Suppressor macrophage treated with lipopolysaccharide for 1 hour (primary cell): ENCODE measurements around the gene OPA1.

Source experiments
- DNase-seq, 3 donors: peaks; one replicate each; pipeline ENCODE4 v3.0.0-alpha.2; 2020 to 2022

Gene OPA1

DNA sequence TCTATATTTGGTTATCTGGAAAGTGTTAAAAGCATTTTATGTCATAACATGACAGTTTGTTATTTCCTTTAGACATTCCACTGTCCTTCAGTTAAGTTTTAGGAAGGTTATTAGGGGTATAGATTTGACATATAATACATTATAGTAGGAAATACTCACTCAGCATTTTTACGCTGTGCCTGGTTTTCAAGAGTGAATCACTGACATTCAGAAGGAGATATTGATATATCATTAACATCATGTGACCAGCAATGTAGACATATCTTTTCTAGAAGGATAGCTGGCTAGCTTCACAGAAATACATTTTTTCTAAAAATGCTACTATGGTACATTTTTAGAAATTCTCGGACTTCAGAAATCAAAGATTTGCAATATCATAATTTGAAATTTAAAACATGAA is 57.6 kb downstream of the OPA1 start:
- DNase-seq: no peak

DNA sequence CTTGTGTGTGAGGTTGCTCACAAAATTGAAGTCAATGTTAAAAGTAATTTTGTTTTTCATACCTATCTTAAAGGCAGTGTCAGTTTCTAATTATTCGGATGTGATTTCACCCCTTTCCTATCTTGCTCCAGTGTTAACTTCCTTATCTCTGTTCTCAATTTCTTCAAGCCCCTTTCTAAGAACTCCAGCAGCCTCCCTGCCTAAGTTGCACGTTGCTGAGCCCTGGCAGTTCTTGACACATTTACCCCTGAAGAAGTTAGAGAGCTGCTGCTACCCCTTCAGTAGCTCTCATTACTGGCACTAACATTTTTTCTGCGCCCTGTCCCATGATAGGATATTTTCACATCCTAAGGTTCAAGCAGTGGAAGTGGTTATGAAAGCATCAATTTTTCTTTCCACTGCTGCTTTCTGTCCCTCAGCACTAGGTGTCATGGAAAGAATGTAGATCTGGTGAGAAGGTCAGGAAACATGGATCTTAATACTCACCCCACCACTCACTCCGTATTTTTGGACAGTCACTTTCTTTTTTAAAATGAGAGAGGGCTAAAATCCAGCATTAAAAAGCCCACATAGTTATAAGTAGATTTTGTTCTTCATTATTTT is 62.9 kb downstream of the OPA1 start:
- DNase-seq: no peak

DNA sequence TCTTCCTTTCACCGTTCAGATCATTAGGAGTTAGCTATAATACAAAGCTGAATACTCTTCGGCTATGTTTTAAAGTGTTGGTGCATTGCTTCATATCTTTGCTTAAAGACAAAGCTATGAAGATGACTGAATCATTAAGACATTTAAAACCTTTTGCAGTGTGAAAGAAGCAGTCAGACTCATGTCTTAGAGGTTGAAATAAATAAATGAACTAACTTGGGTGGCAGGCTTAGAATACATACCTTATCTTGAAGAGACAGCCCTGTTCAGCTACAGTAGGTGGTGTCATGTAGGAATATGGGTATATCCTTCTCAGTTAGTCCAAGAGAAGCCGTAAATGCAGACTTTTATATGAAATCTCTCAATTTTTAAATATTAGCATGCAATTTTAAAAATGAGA is 63.4 kb downstream of the OPA1 start:
- no peak for DNase-seq

DNA sequence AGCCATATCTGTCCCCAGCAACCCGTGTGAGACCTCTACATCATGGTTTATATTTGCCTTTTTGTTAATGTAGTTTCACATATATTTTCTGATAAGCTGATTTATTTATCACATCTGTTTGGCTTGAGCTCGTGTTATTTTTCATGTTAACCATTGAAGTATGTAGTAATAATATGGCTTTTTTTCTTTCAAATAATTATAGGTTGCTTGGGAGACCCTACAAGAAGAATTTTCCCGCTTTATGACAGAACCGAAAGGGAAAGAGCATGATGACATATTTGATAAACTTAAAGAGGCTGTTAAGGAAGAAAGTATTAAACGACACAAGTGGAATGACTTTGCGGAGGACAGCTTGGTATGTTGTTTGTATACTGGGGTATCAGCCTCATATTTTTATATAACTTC is 63.9 kb downstream of the OPA1 start:
- no peak for DNase-seq

DNA sequence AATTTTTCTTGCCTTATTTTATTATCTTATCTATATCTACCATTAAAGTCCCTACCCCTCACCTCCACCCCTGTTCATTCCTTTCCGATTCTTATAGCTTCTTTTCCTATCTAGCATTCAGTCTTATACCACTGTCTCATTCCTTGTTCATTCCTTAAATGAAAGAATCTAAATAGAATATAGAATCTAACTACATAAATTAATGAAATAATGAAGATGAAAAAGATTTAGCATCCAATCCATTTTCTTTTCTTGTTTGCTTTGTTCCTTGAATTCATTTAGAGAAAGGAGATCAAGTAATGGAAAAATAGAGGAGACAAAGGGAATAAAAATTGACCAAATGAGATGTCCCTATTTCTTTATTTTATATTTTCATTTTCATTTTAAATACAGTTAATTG is 67.2 kb downstream of the OPA1 start:
- DNase-seq: no peak

DNA sequence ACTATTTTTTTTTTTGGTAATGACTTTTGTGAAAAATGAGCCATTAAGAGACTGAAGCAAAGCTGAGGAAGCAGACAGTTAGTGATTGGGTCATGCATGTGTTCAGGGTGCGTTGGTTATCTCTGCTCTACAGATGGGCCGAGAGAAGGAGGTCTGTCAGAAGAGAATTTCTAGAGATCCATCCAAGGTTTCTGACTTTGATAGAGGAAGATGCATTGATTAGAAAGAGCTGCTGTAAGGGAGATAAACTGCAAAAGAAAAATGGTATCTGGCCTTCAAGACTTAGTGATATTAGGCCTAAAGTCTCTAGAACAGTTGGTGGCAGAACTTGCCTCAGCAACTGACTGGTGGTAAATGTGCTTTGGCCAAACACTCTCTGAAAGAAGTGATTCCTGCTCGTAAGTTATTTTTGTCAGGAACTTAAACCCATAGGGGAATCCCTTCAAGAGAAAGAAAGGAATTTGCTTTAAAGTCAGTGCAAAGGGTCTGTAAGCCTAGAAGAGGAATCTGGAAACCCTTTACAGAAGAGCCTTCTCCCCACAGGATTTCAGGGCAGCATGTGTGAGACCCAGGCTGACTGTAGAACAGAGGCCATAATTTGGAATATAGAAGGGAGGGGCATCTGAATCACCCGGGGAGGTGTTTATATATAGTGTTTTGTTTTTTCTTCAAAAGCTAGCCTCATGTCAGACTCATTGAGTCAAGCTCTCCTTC is 67.8 kb downstream of the OPA1 start:
- DNase-seq: no peak

DNA sequence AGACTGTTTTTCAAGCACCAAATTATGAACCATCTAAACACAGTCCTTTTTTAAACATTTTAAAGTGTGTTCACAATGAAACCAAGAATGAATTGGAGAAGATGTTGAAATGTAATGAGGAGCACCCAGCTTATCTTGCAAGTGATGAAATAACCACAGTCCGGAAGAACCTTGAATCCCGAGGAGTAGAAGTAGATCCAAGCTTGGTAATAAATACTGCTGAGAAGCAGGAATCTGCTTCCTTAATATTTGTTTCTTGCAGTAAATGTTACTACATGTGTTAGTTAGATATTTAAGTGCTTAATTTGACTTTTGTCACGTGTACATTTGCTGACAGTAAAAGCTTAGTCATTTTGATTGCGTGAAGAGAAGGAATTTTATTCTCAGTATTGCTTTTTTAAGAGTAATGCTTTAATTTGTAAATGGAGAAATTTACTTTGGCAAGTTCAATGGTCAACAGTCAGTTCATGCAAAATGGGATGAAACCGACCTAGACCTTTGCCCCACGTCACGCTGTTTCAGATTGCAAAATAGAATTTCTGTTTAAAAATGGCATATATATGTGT is 69.8 kb downstream of the OPA1 start:
- no peak for DNase-seq

DNA sequence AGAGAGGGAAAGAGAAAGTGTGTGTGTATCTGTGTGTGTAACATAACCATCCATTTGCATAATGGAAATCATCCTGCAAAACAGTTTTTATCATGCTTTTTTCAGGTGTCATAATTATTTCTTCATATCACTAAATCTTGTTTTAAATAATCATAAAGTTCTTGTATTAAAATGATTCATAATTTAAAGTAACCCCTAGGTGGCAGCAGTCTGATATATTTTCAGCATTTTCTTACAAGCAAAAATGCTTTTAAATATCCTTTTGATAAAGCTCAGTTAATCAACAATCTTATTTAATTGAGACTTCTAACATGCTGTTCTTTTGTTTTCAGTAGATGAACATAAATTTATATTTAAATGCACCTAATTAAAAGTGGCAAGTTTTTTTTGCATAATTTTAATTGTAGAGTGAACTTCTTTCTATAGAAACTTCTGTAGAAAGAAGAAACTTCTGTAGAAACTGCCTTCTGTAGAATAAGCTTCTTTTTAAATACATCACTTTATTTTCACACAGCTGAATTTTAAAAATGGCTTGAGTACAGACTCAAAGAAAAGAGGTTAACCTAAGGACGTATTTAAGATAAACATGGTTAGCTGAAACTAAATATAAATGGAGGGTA is 72.5 kb downstream of the OPA1 start:
- DNase-seq: peak; percentile 44 to 65 (median 59)

DNA sequence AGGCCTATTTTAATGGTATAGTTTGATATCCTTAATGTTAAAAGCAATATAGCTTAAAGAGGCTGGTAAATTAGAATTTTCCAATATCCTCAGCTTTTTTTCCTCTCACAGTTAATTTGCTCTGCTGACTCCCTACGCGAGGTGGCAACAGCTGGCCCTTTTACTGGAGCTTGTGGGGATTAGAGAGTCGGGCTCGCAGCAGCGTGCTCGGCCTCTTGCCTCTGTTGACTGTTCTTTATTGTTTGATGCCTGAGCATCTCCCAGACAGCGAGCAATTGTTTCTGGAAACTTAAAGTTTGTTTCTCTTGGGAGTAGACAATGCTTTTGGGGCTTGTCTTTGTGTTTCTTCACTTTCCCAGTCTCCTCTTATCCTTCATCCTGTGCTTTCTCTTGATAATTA is 80.8 kb downstream of the OPA1 start:
- DNase-seq: no peak

DNA sequence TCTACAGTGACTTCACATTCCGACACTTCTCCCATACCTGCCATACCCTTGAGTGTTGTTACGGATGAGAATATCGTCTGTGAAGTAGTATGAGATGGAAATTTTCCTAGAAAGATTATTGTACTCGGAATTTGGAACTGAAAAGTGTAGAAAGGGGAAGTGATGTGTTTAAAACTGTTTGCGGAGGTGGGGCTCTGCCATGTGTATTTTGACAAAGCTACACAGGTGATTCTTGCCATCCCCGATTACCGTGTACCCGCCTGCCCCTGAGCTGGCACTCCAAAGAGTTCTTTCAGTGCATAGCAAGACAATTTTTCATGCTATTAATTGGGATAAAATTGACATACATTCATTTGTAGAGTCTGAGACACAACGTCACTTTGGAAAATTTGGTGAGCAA is 81.7 kb downstream of the OPA1 start:
- no peak for DNase-seq

DNA sequence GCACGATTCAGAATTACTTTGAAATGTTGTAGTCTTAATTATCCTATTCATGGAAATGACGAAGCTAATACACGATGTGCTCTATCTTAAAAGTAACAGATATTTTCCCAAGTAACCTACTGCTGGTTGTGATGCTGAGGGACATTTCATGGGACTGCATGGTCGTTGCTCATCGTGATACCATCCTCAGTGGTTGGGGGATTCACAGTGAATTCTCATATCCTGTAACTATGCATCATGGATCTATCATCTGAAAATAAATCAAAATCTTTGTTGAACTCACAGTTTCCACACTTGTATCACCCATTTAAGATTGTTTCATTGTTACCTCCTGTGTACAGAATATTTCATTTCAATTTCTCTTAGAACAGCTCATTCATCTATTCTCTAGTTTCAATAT is 84.7 kb downstream of the OPA1 start:
- no peak for DNase-seq

DNA sequence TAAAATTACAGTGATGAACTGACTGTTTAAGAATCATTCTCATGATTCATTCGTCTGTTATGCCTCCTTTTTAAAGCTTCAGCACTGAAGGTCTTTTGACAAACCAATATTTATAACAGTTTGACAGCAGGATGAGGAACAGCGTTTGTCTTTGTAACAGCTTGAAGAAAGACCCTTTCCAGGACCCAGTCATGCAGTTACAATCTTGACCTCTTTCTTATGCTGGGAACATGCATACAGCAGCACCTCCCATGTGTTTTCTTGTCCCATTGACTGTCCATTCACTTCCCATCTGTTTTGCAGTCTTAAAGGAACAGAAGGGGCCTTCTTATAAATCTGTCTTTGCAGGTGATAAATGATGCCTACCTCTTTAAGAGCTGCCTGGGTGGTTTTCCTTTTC is 87.2 kb downstream of the OPA1 start:
- DNase-seq: no peak

DNA sequence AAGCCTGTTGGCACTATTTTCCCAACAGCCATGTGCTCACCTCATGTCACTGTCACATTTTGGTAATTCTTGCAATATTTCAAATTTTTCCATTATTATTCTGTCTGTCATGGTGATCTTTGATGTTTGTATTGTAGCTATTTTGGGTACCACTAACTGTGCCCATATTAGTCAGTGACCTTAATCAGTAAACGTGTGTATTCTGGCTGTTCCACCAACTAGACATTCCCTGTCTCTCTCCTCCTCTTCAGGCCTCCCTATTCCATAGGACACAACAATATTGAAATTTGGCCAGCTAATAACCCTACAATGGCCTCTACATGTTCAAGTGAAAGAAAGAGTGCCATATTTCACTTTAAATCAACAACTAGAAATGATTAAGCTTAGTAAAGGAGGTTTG is 88.6 kb downstream of the OPA1 start:
- DNase-seq: no peak

DNA sequence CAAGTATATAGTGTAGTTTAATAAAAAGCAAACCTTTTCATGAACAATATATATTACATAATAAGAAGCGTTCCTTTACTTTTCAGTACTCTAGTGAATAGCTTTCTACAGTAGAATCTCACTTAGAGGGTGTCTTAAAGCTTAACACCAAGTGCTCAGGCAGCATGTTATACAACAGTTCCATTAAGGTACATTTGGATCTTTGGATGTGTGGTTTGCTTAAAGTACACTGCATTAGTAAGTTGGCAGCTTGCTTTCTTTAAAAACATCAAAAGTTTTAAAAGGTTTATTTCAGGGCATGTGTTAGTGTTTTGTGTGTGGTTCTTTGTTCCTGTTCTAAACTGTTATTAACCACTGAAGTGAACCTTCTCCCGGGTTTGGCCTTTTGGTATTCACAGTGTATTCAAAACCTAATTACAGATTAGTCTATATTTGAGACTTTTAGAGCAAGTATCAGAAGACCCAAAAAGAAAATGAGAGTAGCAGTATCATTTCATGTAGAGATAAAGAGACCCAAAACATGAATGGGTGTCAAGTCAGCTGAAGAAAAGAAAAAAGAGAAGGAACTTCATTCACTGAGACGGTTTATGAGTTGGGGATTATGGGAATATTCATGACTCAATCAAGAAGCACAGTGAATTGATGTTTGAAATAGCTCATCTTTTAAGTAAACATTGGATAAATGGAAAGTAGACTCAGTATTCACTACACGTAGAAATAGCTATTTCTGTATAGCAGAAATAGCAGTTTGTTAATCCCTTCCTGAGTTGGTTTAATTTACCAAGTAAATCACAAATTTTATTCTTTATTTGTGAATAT is 93.9 kb downstream of the OPA1 start:
- peak in 2 of 3 donors; percentile 15 to 43 for DNase-seq

DNA sequence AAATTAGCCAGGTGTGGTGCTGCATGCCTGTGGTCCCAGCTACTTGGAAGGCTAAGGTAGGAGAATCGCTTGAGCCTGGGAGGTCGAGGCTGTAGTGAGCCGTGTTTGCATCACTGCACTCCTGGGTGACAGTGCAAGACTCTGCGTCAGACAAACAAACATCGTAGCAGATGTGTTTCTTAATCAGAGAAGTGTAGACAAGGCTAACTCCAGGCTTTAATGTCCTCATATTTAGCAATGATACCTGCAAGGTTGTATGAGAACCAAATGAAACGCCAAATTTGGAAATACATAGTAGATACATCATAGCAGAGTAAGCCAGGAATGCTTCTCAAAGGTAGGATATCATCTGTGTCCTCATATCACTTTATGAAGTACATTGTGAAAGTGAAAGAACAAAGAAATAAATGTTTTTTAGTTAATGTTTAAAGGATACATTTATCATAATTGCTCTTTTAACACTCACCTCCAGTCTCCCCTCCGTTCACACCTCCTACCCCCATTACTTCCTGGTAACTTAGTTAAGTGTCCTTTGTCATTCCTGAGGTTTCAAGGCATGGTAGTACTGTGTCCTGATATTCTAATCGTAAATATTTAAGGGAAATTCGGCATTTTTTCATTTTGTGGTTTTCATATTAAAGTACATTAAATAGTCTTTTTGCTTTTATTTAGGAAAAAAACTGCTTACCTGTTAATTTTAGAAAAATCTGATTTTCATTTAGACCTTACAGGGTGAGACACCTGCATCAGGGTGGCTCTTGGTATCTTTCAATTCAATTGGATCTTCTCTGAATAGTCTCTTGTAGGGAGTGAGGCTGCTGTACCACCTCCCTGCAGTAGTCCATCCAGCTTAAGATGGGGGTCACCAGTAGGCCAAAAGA is 96.1 kb downstream of the OPA1 start:
- DNase-seq: no peak

DNA sequence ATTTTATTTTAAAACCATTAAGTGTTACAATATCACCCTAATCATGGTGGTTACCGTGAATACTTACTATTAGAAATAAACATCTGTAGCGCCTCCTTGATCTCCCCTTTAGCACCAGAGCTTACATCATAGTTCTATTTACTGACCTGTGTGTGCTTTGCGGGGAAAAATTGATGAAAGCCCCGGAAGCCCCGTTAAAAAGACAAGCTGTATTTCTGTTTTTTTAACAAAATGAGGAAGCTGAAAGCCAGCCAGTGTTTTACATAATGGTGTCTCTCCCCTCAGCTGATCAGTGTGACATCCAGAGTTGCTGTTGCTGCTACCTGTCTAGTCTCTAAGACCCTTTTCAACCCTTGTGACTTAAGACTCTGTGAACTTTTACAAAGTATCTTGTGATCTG is 100.8 kb downstream of the OPA1 start:
- DNase-seq: peak; percentile 29 to 44 (median 31)

DNA sequence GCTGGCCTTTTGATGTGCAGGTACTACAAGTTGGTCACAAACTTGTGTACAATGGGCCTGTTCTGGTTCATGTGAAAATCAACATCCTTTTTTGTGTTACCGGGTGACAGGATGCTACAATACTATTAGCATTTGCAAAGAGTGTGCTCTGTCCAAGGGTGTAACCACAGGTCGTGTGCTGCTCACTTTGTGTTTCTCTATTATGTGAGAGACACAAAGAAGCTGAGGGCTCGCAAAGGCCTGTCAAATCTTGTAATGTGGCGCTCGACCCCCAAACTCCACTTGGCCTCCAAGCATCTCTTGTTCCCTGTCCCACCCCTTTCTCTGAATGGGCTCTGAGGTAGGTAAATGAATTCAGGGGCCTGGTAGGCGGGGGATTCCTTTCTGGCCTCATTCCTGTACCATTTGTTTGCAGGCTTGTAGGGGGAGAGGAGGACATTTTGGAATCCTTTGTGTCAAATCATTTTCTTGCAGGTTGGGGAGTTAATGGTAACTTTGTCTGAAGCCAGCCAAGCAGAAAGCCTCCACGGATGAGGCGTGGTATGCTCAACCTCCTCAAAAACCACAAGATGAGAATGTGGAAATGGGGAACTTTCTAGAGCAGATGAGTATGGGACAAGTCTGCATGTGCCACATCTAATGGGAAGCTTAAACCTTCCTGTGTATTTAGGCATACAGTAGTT is 109.1 kb downstream of the OPA1 start:
- DNase-seq: peak; percentile 33 to 61 (median 44)

DNA sequence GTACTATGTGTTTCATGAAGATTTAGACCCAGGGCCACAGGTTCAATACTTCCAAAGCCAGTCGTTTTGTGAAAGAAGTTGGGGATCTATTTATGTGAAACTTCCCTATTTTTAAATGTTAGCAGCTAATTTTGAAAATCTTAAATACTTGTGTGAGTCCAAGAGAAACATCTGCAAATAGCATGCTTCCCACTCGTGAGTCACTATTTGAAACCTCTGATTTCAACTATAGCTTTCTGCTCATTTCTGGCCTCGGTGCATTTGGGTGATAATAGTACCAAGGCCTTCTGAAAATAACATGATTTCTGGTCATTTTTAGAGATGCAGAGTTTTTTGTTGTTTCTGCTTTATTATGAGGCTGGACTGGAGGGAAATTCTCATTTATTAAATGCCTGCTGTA is 110.0 kb downstream of the OPA1 start:
- peak in 1 of 3 donors; percentile 18 for DNase-seq

DNA sequence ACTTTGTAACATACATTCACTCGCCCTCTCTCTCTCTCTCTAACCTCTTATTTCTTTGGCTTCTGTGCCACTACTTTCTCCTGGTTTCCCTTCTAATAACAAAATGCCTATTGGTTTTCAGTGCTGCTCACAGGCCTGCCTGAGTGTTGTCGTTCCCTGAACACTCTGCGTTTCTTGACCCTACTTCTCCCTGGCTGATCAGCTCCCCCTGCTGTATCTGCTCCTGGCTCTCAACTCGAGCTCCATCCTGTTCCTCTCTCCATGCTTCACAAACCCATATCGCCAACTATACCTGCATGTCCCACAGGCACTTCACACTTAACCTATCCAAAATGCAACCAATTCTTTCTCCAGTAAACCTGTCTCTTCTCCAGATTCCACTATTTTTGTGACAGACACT is 111.4 kb downstream of the OPA1 start:
- no peak for DNase-seq

DNA sequence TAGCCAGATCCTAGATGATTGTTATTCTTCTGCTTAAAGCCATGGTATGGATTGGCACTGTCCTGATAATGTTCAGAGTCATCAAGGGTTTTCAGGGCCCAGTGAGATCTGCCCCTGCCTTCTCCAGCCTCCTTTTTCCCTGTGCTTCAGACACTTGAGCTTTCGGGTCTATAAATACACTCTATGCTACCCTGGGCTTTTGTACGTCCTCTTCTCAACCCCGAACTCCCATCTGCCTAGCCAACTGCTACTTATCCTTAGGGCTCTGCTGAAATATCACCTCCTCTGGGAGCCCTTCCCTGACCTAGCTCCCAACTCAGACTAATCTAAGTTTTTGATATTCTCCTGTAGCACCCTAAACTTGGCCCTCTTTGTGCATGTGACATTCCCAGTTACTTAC is 115.3 kb downstream of the OPA1 start:
- no peak for DNase-seq
